Tibial nerve (tissue), 4 donors: ENCODE measurements around the gene LCA5.

Experiments
- EP300 ChIP-seq, 2 donors: sonication (generic); formaldehyde crosslinking; IDR thresholded peaks; one replicate each; pipeline ENCODE4 v1.6.1; 2017; ENCODE audit warnings: antibody characterized with exemption in 2 of 2, mild to moderate bottlenecking in 1 of 2
- POLR2A ChIP-seq, 2 donors: fragments of 450-650 bp; IDR thresholded peaks; one replicate each; pipeline ENCODE4 v1.6.1; 2017; ENCODE audit warnings: antibody characterized with exemption in 2 of 2, mild to moderate bottlenecking in 2 of 2, moderate library complexity in 2 of 2
- TF ChIP-seq, protein P1 (sequence below), 5 experiments: fragments of 200-600 bp in 3 of 5; fragments of 450-650 bp in 2 of 5; sonication (generic) in 3 of 5; IDR thresholded peaks; one replicate each; pipeline ENCODE4 v1.5.1; 2016 to 2019; ENCODE audit warnings: antibody characterized with exemption in 5 of 5, mild to moderate bottlenecking in 3 of 5, moderate library complexity in 2 of 5

DNA sequence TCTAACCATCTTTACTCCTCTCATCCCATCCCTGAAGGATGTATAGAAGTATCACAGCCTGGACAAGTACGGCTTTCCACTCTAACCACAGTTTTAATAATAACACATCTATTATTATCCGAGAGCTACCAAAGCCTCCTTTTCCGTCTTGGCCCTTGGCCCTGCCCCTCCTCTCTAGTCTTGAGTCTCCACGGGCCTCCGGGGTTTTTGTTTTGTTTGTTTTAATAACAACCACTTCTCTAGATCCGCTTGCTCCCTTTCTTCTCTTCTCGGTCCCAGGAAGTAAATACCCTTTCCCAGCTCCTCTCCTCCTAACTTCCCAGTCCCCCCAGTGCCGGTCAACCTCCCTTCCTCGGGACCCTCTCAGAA, 661 bp downstream of the LCA5 start:
- TF ChIP-seq POLR2A (IDR thresholded peaks at IDR 0.05) (no peak), EP300 (IDR thresholded peaks at IDR 0.05) (no peak)
- TF ChIP-seq, protein P1, sequence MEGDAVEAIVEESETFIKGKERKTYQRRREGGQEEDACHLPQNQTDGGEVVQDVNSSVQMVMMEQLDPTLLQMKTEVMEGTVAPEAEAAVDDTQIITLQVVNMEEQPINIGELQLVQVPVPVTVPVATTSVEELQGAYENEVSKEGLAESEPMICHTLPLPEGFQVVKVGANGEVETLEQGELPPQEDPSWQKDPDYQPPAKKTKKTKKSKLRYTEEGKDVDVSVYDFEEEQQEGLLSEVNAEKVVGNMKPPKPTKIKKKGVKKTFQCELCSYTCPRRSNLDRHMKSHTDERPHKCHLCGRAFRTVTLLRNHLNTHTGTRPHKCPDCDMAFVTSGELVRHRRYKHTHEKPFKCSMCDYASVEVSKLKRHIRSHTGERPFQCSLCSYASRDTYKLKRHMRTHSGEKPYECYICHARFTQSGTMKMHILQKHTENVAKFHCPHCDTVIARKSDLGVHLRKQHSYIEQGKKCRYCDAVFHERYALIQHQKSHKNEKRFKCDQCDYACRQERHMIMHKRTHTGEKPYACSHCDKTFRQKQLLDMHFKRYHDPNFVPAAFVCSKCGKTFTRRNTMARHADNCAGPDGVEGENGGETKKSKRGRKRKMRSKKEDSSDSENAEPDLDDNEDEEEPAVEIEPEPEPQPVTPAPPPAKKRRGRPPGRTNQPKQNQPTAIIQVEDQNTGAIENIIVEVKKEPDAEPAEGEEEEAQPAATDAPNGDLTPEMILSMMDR (IDR thresholded peaks at IDR 0.05) = no peak
